Mucosa of gallbladder (tissue), 1 donor: ENCODE results near the gene SH3PXD2A. TPM values are rescaled to one million over a fixed set of nuclear protein-coding genes. Genes with fewer than 3 reads are reported as not detected.
A peak's percentile ranks its signal among the peaks of the same experiment; 100 is the strongest.

ENCODE experiments used
- DNase-seq: peaks from one replicate; pipeline ENCODE4 v3.0.0-alpha.2; 2020; ENCODE audit warnings: low spot score
- total RNA-seq: library from RNA; stranded (reverse); gene quantifications from one replicate; pipeline ENCODE4 v1.2.1, GENCODE V29; 2021
- donor health status: DM: no; HTN: no; CAD: no.

SH3PXD2A gene
- total RNA-seq, 1 donor from 2014 or later: 62.3 TPM

- no peak for DNase-seq
These were observed 291.9 kb downstream of the SH3PXD2A start for GRCh38 chr10:103563231-103564115.

GRCh38 chr10:103562383-103562782, 293.0 kb downstream of the SH3PXD2A start:
- DNase-seq: no peak

- no peak for DNase-seq
These were observed 294.5 kb downstream of the SH3PXD2A start for GRCh38 chr10:103560886-103561285.

- no peak for DNase-seq
These were observed 295.6 kb downstream of the SH3PXD2A start for GRCh38 chr10:103559776-103560175.

- no peak for DNase-seq
These were observed 296.5 kb downstream of the SH3PXD2A start for GRCh38 chr10:103558911-103559310.

GRCh38 chr10:103557455-103557854, 297.9 kb downstream of the SH3PXD2A start:
- no peak for DNase-seq

- no peak for DNase-seq
These were observed 298.9 kb downstream of the SH3PXD2A start for GRCh38 chr10:103556383-103557007.

- no peak for DNase-seq
These were observed 299.7 kb downstream of the SH3PXD2A start for GRCh38 chr10:103555712-103556111.

- DNase-seq: no peak
These were observed 300.1 kb downstream of the SH3PXD2A start for GRCh38 chr10:103555325-103555649.

- DNase-seq: peak; percentile 59
These were observed 300.7 kb downstream of the SH3PXD2A start for GRCh38 chr10:103554488-103555324.

- DNase-seq: no peak
These were observed 301.5 kb downstream of the SH3PXD2A start for GRCh38 chr10:103553743-103554487.

GRCh38 chr10:103552856-103553742, 302.3 kb downstream of the SH3PXD2A start:
- no peak for DNase-seq

- DNase-seq: no peak
These were observed 303.5 kb downstream of the SH3PXD2A start for GRCh38 chr10:103551619-103552602.

- DNase-seq: no peak
These were observed 305.1 kb downstream of the SH3PXD2A start for GRCh38 chr10:103550229-103550628.

- DNase-seq: no peak
These were observed 306.1 kb downstream of the SH3PXD2A start for GRCh38 chr10:103549349-103549685.

- DNase-seq: no peak
These were observed 306.6 kb downstream of the SH3PXD2A start for GRCh38 chr10:103548581-103549348.

- DNase-seq: no peak
These were observed 307.4 kb downstream of the SH3PXD2A start for GRCh38 chr10:103548006-103548405.

GRCh38 chr10:103547391-103547946, 307.9 kb downstream of the SH3PXD2A start:
- no peak for DNase-seq
